Body of pancreas (tissue), 4 donors: ENCODE measurements around the gene PKIB.

Source experiments
- CTCF ChIP-seq, 7 experiments: fragments of 450-650 bp in 4 of 7; fragments of 200-600 bp in 3 of 7; sonication (generic) in 3 of 7; IDR thresholded peaks; one replicate each; pipeline ENCODE4 v1.5.1; 2016 to 2019; ENCODE audit warnings: antibody characterized with exemption in 7 of 7
- POLR2A ChIP-seq, 3 donors: fragments of 450-650 bp; IDR thresholded peaks; one replicate each; pipeline ENCODE4 v1.6.1; 2016; ENCODE audit warnings: antibody characterized with exemption in 3 of 3, mild to moderate bottlenecking in 2 of 3

DNA sequence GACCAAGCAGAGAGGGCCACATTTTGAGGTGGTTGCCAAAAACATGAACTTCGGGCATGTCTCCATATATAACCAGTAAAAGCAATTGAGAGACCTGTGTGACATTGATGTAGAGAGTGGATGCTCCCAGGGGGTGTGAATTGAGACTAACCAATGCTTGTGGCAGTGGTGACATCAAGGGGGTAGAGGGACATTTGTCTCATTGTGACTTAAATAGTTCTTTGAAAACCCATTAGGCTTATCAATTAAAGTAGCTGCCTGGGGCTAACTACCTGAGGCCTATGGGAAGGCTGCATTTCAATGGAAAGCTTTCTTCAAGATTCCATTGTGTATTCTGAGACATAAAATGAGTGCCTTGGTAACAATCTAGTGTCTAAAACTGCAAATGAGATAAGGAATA lies 87.3 kb downstream of the PKIB start:
- TF ChIP-seq CTCF (IDR thresholded peaks at IDR 0.05) (no peak), POLR2A (IDR thresholded peaks at IDR 0.05) (no peak)
